ENCODE results near the gene TNFAIP8L3.
"Not testable (repeated sequence)": the region's sequence is repeated elsewhere in the genome, so short reads cannot be mapped to it uniquely, and the experiment has no call there.

TNFAIP8L3 gene

DNA sequence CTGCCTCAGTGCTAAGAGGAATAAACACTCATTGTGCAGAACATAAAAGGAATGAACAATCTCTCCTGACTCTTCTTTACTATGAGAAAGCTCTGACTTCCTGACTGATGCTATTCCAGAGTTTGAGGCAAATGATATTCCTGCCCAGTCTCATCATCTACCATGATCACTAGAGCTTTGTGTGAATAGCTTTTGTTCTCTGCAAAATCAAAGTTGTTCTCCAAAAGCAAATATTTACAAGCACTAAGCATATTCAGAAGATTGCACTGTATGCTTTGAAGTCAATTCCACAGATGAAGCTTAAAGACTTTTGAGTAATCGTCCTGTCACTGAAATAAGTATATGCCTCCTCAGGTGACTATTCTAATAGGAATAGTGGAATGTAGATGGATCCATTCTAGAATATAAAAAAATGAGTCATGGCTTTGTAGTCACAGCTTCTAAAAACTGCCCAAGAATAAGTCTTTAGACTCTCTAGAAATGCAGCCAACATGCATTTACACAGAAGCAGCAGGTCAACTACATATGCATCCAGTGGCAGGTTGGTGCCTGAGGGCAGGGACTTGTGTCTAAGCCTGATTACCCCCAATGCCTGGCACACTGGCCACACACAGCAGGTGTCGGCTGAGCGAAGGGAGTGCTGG is 34.6 kb downstream of the TNFAIP8L3 start:
- in situ Hi-C loops (cut with HindIII; ENCODE audit: low pct_unique_long_range_greater_than_20kb, low sequenced_read_pairs): no loop called here
- no peak for DNase-seq (ENCODE audit: low read depth in 1 of 2, low spot score in 1 of 2)
- TF ChIP-seq JUND (IDR thresholded peaks at IDR 0.05; ENCODE audit: low read depth): no peak

DNA sequence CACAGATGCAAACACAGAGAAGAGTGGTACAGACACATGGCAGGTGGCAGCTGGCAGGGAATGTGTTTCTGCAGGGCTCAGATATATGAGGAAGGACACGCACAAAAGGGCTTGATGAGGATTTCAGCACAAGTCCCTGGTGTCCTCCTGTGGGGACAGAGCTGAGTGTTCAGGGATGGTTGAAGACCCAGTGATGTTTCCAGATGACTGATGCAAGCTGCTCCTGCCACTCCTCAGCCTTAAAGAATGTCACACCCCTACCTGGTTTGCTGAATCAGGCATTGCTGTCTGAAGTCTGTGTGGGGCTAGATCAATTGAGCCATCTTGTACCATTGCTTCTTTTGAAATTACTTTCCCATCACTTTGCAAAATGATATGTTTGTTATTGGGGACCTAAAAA is 40.2 kb downstream of the TNFAIP8L3 start:
- no peak for TF ChIP-seq JUND (IDR thresholded peaks at IDR 0.05; ENCODE audit: low read depth)
- no peak for DNase-seq (ENCODE audit: low read depth in 1 of 2, low spot score in 1 of 2)
- in situ Hi-C loops (cut with HindIII; ENCODE audit: low pct_unique_long_range_greater_than_20kb, low sequenced_read_pairs): no loop called here

GRCh38 chr15:51053571-51053970 is 41.1 kb downstream of the TNFAIP8L3 start:
- DNase-seq (ENCODE audit: low read depth in 1 of 2, low spot score in 1 of 2): no peak
- TF ChIP-seq JUND (IDR thresholded peaks at IDR 0.05; ENCODE audit: low read depth): no peak
- in situ Hi-C loops (cut with HindIII; ENCODE audit: low pct_unique_long_range_greater_than_20kb, low sequenced_read_pairs): no loop called here

DNA sequence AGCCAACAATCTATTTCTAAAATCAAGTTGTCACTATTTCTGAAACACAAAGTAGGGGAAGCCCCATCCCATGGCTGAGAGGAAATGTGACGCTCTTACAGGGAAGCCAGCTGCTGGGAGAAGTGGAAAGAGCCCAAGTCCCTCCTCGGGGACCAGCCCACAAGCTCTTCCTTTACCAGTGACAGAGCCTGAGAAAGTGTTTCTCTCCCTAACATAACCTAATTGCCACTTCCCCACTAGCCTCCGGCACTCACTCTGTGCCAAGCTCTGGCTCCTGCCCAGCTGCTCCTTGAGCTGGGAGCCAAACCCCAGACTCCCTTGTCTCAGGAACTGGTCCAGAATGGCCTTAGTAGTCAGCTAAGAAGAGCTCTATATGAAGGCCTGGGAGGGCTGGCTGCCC is 42.9 kb downstream of the TNFAIP8L3 start:
- in situ Hi-C loops (cut with HindIII; ENCODE audit: low pct_unique_long_range_greater_than_20kb, low sequenced_read_pairs): no loop called here
- no peak for TF ChIP-seq JUND (IDR thresholded peaks at IDR 0.05; ENCODE audit: low read depth)
- peak in 1 of 2 experiments; percentile 66 for DNase-seq (ENCODE audit: low read depth in 1 of 2, low spot score in 1 of 2)

GRCh38 chr15:51049081-51049480 is 45.6 kb downstream of the TNFAIP8L3 start:
- DNase-seq (ENCODE audit: low read depth in 1 of 2, low spot score in 1 of 2): no peak
- TF ChIP-seq JUND (IDR thresholded peaks at IDR 0.05; ENCODE audit: low read depth): no peak
- in situ Hi-C loops (cut with HindIII; ENCODE audit: low pct_unique_long_range_greater_than_20kb, low sequenced_read_pairs): no loop called here

GRCh38 chr15:51048308-51048707 is 46.4 kb downstream of the TNFAIP8L3 start:
- no peak for DNase-seq (ENCODE audit: low read depth in 1 of 2, low spot score in 1 of 2)
- no peak for TF ChIP-seq JUND (IDR thresholded peaks at IDR 0.05; ENCODE audit: low read depth)
- in situ Hi-C loops (cut with HindIII; ENCODE audit: low pct_unique_long_range_greater_than_20kb, low sequenced_read_pairs): no loop called here

GRCh38 chr15:51046799-51047449 is 47.8 kb downstream of the TNFAIP8L3 start:
- no peak for TF ChIP-seq JUND (IDR thresholded peaks at IDR 0.05; ENCODE audit: low read depth)
- DNase-seq (ENCODE audit: low read depth in 1 of 2, low spot score in 1 of 2): peak in 1 of 2 experiments; percentile 17
- in situ Hi-C loops (cut with HindIII; ENCODE audit: low pct_unique_long_range_greater_than_20kb, low sequenced_read_pairs): no loop called here

DNA sequence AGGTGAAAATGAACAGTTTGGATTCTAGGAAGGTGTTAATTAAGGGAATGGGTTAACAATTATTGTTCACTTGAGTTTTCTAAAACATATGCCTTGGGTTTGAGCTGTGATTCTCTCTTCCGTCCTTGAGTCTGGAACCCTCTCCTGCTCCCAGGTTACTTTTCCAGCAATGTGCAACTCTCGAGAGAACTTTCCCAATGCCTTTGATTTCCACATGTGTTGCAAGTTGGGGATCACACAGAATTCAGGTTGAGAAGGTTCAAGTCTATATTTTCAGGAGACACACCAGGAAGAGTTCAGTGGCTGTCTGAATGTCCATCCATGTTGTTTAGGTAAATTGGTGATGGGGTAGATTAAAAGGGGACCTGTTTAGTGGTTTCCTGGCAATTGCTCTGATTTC is 48.7 kb downstream of the TNFAIP8L3 start:
- in situ Hi-C loops (cut with HindIII; ENCODE audit: low pct_unique_long_range_greater_than_20kb, low sequenced_read_pairs): no loop called here
- no peak for TF ChIP-seq JUND (IDR thresholded peaks at IDR 0.05; ENCODE audit: low read depth)
- DNase-seq (ENCODE audit: low read depth in 1 of 2, low spot score in 1 of 2): no peak

- in situ Hi-C loops (cut with HindIII; ENCODE audit: low pct_unique_long_range_greater_than_20kb, low sequenced_read_pairs): no loop called here
- no peak for TF ChIP-seq JUND (IDR thresholded peaks at IDR 0.05; ENCODE audit: low read depth)
- DNase-seq (ENCODE audit: low read depth in 1 of 2, low spot score in 1 of 2): no peak
These were observed 50.5 kb downstream of the TNFAIP8L3 start for GRCh38 chr15:51044037-51044727.

- TF ChIP-seq JUND (IDR thresholded peaks at IDR 0.05; ENCODE audit: low read depth): no peak
- in situ Hi-C loops (cut with HindIII; ENCODE audit: low pct_unique_long_range_greater_than_20kb, low sequenced_read_pairs): no loop called here
- no peak for DNase-seq (ENCODE audit: low read depth in 1 of 2, low spot score in 1 of 2)
These were observed 55.8 kb downstream of the TNFAIP8L3 start for GRCh38 chr15:51038974-51039319.

GRCh38 chr15:51038162-51038973 is 56.3 kb downstream of the TNFAIP8L3 start:
- no peak for TF ChIP-seq JUND (IDR thresholded peaks at IDR 0.05; ENCODE audit: low read depth)
- in situ Hi-C loops (cut with HindIII; ENCODE audit: low pct_unique_long_range_greater_than_20kb, low sequenced_read_pairs): no loop called here
- peak; percentile 14 to 79 for DNase-seq (ENCODE audit: low read depth in 1 of 2, low spot score in 1 of 2)

- in situ Hi-C loops (cut with HindIII; ENCODE audit: low pct_unique_long_range_greater_than_20kb, low sequenced_read_pairs); DNase-seq (ENCODE audit: low read depth in 1 of 2, low spot score in 1 of 2): not testable (repeated sequence)
These were observed 57.2 kb downstream of the TNFAIP8L3 start for GRCh38 chr15:51037474-51037873.
